ENCODE results near the gene FOXL2NB. TPM values are rescaled to one million over a fixed set of nuclear protein-coding genes. Genes with fewer than 3 reads are reported as not detected.

FOXL2NB gene
- total RNA-seq, 4 donors from 2014 or later = not detected

GRCh38 chr3:138984816-138985215 lies 37.8 kb downstream of the FOXL2NB start:
- DNase-seq (ENCODE audit: low spot score in 2 of 2) = no peak
- no peak overlapping the region for H3K4me3 ChIP-seq (ENCODE audit: low read depth, poor library complexity, severe bottlenecking)
- whole genome bisulfite sequencing, 2 donors = 52 to 72% methylated on average over 3 of the region's 3 CpGs
- TF ChIP-seq POLR2A (IDR thresholded peaks at IDR 0.05) (no peak), CTCF (IDR thresholded peaks at IDR 0.05) (no peak)
- intact Hi-C loops (cut with DNase I; ENCODE audit: low total_unique reads) = no loop called here

GRCh38 chr3:138985932-138986331 lies 38.9 kb downstream of the FOXL2NB start:
- no peak for TF ChIP-seq CTCF (IDR thresholded peaks at IDR 0.05)
- no peak for TF ChIP-seq POLR2A (IDR thresholded peaks at IDR 0.05)
- intact Hi-C loops (cut with DNase I; ENCODE audit: low total_unique reads) = no loop called here
- WGBS, 2 donors = 51 to 53% methylated on average over 4 of the region's 4 CpGs
- no peak for DNase-seq (ENCODE audit: low spot score in 2 of 2)
- H3K4me3 ChIP-seq (ENCODE audit: low read depth, poor library complexity, severe bottlenecking) = no peak overlapping the region

- no peak for TF ChIP-seq CTCF (IDR thresholded peaks at IDR 0.05)
- TF ChIP-seq POLR2A (IDR thresholded peaks at IDR 0.05) = no peak
- 86 to 91% methylated on average over 2 of the region's 2 CpGs for WGBS, 2 donors
- intact Hi-C loops (cut with DNase I; ENCODE audit: low total_unique reads) = no loop called here
- no peak overlapping the region for H3K4me3 ChIP-seq (ENCODE audit: low read depth, poor library complexity, severe bottlenecking)
- DNase-seq (ENCODE audit: low spot score in 2 of 2) = no peak
Observed at GRCh38 chr3:138987181-138987580, 40.2 kb downstream of the FOXL2NB start.

GRCh38 chr3:138995706-138996105 lies 48.7 kb downstream of the FOXL2NB start:
- DNase-seq (ENCODE audit: low spot score in 2 of 2) = no peak
- H3K4me3 ChIP-seq (ENCODE audit: low read depth, poor library complexity, severe bottlenecking) = no peak overlapping the region
- intact Hi-C loops (cut with DNase I; ENCODE audit: low total_unique reads) = no loop called here
- TF ChIP-seq CTCF (IDR thresholded peaks at IDR 0.05) (no peak), POLR2A (IDR thresholded peaks at IDR 0.05) (no peak)
- WGBS, 2 donors = 80 to 85% methylated on average over 1 of the region's 1 CpG

Other genes with a start within 250 kb of the FOXL2NB start
- gene PIK3CB, start 112.3 kb upstream of the FOXL2NB start, total RNA-seq = 10 to 100 TPM; 33.8 to 56.1 (median 50.6) TPM
- not detected for gene FOXL2, start 80 bp upstream of the FOXL2NB start, total RNA-seq
- gene PRR23A, start 59.1 kb downstream of the FOXL2NB start, total RNA-seq = not detected
- not detected for gene PRR23B, start 73.7 kb downstream of the FOXL2NB start, total RNA-seq
- not detected for gene PRR23C, start 97.7 kb downstream of the FOXL2NB start, total RNA-seq